Esophagus squamous epithelium (tissue), 4 donors: ENCODE data around the gene TBC1D23.

Experiments
- POLR2A ChIP-seq, 4 donors: fragments of 450-650 bp; IDR thresholded peaks; one replicate each; pipeline ENCODE4 v1.6.1; 2017; ENCODE audit warnings: antibody characterized with exemption in 4 of 4, mild to moderate bottlenecking in 4 of 4, moderate library complexity in 3 of 4
- TF ChIP-seq, protein P1 (sequence below), 6 experiments: fragments of 450-650 bp in 4 of 6; fragments of 200-600 bp in 2 of 6; sonication (generic) in 2 of 6; IDR thresholded peaks; one replicate each; pipeline ENCODE4 v1.5.1; 2016 to 2019; ENCODE audit warnings: antibody characterized with exemption in 6 of 6, mild to moderate bottlenecking in 4 of 6, moderate library complexity in 4 of 6

DNA sequence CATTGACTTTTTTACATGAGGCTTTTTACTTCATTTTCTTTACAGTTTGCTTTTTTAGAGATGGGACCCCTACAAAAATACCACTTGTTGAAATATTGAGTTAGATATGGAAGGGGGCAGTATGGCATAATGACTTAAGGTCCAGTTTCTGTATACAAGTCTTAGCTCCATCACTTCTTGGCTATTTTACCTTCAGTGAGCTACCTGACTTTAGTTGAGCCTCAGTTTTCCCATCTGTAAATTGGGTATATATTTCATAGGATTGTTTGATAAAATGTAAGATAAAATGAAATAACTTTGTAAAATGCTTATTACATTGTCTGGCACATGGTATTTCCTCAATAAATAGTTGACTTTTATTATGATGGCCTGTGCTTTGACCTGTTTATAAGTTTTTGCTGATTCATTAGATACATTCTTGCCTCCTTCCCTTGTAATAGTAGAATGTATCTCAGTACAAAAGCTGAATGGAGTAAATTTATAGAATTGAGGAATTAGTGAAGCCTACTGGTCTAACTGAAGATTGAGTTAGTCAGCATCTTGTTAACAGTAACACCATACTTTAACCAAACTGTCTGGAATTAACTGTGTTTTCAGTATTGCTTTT is 27.6 kb downstream of the TBC1D23 start:
- TF ChIP-seq, protein P1, sequence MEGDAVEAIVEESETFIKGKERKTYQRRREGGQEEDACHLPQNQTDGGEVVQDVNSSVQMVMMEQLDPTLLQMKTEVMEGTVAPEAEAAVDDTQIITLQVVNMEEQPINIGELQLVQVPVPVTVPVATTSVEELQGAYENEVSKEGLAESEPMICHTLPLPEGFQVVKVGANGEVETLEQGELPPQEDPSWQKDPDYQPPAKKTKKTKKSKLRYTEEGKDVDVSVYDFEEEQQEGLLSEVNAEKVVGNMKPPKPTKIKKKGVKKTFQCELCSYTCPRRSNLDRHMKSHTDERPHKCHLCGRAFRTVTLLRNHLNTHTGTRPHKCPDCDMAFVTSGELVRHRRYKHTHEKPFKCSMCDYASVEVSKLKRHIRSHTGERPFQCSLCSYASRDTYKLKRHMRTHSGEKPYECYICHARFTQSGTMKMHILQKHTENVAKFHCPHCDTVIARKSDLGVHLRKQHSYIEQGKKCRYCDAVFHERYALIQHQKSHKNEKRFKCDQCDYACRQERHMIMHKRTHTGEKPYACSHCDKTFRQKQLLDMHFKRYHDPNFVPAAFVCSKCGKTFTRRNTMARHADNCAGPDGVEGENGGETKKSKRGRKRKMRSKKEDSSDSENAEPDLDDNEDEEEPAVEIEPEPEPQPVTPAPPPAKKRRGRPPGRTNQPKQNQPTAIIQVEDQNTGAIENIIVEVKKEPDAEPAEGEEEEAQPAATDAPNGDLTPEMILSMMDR (IDR thresholded peaks at IDR 0.05) = no peak
- TF ChIP-seq POLR2A (IDR thresholded peaks at IDR 0.05) = no peak
